Measurements from ENCODE around the gene DGAT2.

The DGAT2 gene

DNA sequence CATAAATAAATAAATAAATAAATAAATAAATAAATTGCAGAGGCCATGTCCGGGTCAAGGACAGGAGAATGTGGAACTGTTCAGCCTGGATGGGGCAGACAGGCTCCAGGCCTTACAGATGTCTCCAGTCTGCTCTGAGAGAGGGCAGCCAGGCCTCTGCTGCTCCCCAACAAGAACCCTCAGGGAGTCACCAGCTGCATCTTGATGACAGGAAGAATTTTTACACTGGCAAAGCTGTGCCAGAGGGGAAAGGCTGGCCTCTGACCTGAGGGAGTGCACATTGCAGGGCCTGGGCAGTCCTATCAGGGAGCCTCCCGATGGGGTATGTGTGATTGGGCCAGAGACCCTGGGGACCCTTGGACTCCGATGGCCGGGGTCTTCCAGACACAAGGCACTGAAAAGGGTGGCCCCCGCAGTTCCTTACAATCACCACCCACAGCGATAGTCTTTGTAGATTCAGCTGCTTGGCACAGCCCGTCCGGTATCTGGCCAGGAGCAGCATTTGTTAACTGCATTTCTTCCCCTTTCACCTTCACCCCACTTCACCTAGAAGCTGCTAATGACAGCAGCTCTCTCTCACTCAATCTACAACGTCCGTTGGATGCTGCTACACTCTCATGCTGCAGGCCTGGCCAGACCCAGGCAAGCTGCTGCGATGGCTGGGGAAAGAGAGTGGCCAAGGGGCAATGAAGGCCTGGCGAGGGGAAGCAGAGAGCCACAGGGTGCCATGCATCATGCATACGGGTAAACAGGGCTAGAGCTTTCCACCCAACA lies 42.8 kb upstream of the DGAT2 start:
- no peak overlapping the region for H3K4me3 ChIP-seq (ENCODE audit: low read depth, low read length)
- CTCF ChIA-PET, result interaction anchor here (0.6 to 2.0 kb wide), 11 partner anchors 8 to 593 kb away, joined by 3 to 8 read pairs (median 3); partner anchors contain the start of gene MOGAT2
- POLR2A ChIA-PET, result no interaction called here
- no peak for DNase-seq (ENCODE audit: low read depth, low spot score)
- TF ChIP-seq, protein P1, sequence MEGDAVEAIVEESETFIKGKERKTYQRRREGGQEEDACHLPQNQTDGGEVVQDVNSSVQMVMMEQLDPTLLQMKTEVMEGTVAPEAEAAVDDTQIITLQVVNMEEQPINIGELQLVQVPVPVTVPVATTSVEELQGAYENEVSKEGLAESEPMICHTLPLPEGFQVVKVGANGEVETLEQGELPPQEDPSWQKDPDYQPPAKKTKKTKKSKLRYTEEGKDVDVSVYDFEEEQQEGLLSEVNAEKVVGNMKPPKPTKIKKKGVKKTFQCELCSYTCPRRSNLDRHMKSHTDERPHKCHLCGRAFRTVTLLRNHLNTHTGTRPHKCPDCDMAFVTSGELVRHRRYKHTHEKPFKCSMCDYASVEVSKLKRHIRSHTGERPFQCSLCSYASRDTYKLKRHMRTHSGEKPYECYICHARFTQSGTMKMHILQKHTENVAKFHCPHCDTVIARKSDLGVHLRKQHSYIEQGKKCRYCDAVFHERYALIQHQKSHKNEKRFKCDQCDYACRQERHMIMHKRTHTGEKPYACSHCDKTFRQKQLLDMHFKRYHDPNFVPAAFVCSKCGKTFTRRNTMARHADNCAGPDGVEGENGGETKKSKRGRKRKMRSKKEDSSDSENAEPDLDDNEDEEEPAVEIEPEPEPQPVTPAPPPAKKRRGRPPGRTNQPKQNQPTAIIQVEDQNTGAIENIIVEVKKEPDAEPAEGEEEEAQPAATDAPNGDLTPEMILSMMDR (IDR thresholded peaks at IDR 0.05; ENCODE audit: insufficient read depth, low read length, missing control alignments), result no peak

DNA sequence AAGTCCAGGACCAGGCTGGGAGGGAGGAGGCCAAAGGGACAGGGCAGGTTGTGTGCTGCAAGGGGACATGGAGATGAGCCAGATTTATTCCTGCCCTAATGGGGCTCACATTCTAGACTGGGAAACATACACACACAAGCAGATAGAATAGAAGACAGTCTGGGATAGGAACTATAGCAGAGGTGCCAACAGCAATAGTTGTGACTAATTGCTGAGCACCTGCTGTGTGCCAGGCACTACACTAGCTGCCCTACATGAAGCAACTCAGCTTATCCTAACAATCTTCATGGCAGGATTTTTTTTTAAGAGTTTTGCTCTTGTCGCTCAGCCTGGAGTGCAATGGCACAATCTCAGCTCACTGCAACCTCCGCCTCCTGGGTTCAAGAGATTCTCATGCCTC lies 39.6 kb upstream of the DGAT2 start:
- no peak overlapping the region for H3K4me3 ChIP-seq (ENCODE audit: low read depth, low read length)

DNA sequence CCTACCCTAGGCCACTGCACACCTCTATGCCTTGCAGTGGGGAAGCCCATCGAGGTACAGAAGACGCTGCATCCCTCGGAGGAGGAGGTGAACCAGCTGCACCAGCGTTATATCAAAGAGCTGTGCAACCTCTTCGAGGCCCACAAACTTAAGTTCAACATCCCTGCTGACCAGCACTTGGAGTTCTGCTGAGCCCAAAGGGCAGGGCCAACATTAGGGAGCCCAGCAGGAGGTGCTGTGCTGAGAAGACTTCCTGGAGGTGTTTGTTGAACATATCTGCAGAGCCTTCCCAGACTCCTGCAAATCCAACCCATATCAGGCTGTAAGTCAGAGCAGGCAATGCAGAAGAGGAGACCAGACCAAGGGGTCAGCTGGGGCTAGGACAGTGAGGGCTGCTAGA lies 37.5 kb upstream of the DGAT2 start:
- no peak for DNase-seq (ENCODE audit: low read depth, low spot score)
- POLR2A ChIA-PET, result no interaction called here
- H3K4me3 ChIP-seq (ENCODE audit: low read depth, low read length), result no peak overlapping the region
- CTCF ChIA-PET, result interaction anchor here (1.4 kb wide), 1 partner anchor 25 kb away, joined by 4 read pairs; no protein-coding TSS in a partner anchor
- TF ChIP-seq, protein P1 (IDR thresholded peaks at IDR 0.05; ENCODE audit: insufficient read depth, low read length, missing control alignments), result no peak

More for the DNA sequence above, 39.6 kb upstream of the DGAT2 start:
- TF ChIP-seq, protein P1 (IDR thresholded peaks at IDR 0.05; ENCODE audit: insufficient read depth, low read length, missing control alignments), result no peak
- DNase-seq (ENCODE audit: low read depth, low spot score), result no peak
- POLR2A ChIA-PET, result no interaction called here
- CTCF ChIA-PET, result no interaction called here

DNA sequence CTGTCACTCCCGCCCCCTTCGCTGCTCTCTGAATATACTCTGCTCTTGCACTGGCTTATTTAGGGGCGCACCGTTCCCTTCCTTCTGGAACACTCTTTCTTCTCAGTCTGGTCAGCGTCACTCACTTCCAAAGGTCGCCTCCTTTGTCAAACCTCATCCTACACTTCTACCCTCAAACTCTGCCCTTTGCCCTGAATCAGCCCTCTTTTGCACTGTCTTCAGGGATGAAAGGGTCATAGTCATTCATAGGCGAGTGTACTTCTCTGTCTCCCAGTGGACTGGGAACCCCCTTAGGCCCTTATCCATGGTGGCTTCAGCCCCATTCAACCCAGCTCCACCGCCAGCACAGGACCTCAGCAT lies 35.5 kb upstream of the DGAT2 start:
- POLR2A ChIA-PET, result no interaction called here
- no peak overlapping the region for H3K4me3 ChIP-seq (ENCODE audit: low read depth, low read length)
- TF ChIP-seq, protein P1 (IDR thresholded peaks at IDR 0.05; ENCODE audit: insufficient read depth, low read length, missing control alignments), result no peak
- no peak for DNase-seq (ENCODE audit: low read depth, low spot score)
- CTCF ChIA-PET, result interaction anchor here (1.6 kb wide), 1 partner anchor 68 kb away, joined by 3 read pairs; no protein-coding TSS in a partner anchor

DNA sequence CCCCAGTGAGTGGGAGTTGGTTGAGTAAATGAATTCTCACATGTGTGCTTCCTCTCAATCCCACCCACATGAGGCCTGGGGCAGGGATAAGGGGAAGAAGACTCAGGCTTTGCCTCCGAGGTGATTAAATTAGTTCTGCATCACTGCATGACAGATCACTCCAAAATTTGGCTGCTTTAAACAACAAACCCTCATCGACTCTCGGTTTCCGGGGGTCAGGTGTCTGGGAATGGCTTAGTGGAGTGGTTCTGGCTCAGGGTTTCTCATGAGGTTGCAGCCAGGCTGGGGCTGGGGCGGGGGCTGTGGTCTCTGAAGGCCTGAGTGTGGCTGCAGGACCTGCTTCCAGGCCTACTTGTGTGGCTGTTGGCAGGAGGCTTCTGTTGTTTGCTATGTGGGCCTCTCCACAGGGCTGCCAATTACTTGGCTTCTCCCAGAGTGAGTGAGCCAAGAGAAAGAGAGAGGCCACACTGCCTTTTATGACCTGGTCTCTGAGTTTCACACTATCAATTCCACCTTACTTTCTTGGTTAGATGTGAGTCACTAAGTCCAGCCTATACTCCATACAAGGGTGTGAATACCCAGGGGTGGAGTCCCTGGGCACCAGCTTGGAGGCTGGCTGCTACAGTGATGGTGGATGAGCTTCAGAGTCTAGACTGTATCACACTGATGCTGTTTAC lies 35.0 kb upstream of the DGAT2 start:
- POLR2A ChIA-PET, result no interaction called here
- no peak for DNase-seq (ENCODE audit: low read depth, low spot score)
- TF ChIP-seq, protein P1 (IDR thresholded peaks at IDR 0.05; ENCODE audit: insufficient read depth, low read length, missing control alignments), result no peak
- H3K4me3 ChIP-seq (ENCODE audit: low read depth, low read length), result no peak overlapping the region
- CTCF ChIA-PET, result interaction anchor here (1.8 kb wide), 1 partner anchor 10 kb away, joined by 4 read pairs; no protein-coding TSS in a partner anchor

DNA sequence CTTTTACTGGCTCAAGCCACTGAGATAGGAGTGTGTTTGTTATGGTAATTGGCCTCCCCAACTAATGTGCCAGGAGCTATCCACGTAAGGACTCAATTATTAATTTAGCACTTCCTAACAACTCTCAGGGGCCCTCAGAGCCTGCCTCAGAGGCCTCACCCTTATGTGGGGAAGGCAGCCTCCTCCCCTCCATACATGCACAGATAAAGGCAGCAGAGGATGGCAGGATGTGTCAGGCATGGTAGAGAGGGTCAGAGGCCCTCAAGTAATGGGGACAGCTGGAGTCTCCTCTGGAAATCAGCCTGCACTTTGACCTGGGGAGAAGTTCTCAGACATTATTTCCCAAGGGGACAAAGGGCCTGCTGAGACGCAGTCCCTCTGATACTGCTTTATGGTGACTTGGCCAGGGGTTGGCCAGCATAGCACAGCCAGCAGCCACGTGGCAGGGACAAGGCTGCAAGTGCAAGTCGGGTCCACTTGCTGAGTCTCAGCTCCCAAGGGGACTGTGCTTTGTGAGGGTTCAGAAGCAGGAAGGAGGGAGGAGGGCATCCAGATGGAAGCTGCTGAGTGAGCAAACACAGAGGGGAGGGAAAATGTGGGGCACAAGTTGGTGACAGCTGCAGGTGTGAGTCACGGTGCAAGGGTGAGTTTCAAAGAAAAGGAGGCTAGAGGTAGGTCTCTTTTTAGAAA lies 33.9 kb upstream of the DGAT2 start:
- no peak for DNase-seq (ENCODE audit: low read depth, low spot score)
- ChIA-PET POLR2A (no interaction called here), CTCF (interaction anchor here (1.1 to 1.8 kb wide), 3 partner anchors 10 to 12 kb away, joined by 3 to 5 read pairs (median 4); no protein-coding TSS in a partner anchor)
- no peak overlapping the region for H3K4me3 ChIP-seq (ENCODE audit: low read depth, low read length)
- TF ChIP-seq, protein P1 (IDR thresholded peaks at IDR 0.05; ENCODE audit: insufficient read depth, low read length, missing control alignments), result no peak
